Gastrocnemius medialis (tissue), 4 donors: Measurements from ENCODE around the gene ZEB1. TPM values are rescaled to one million over a fixed set of nuclear protein-coding genes. Genes with fewer than 3 reads are reported as not detected.
A peak's percentile ranks its signal among the peaks of the same experiment; 100 is the strongest.

Experiments used
- ATAC-seq, 2 donors: fragments of 150-250 bp; one replicate each; pipeline ENCODE4 v1.9.1; 2016
- DNase-seq, 2 donors: peaks; one replicate each; pipeline ENCODE4 v3.0.0-alpha.2; 2019
- H3K27ac ChIP-seq, 4 donors: fragments of 200-600 bp; sonication (generic); 1 replicate in 1 of 4; 2 replicates in 3 of 4; pipeline ENCODE4 v1.5.1; 2016 to 2018; ENCODE audit warnings: mild to moderate bottlenecking in 2 of 4, moderate library complexity in 1 of 4
- H3K27me3 ChIP-seq, 3 donors: fragments of 200-600 bp; sonication (generic) in 2 of 3; 1 replicate in 1 of 3; 2 replicates in 2 of 3; pipeline versions ENCODE4 v1.5.1 to v1.6.0; 2016 to 2019; ENCODE audit warnings: mild to moderate bottlenecking in 1 of 3, moderate library complexity in 1 of 3
- H3K36me3 ChIP-seq, 2 donors: fragments of 200-600 bp; sonication (generic) in 1 of 2; one replicate each; pipeline ENCODE4 v1.5.1; 2017 to 2018
- H3K4me1 ChIP-seq, 2 donors: fragments of 200-600 bp; sonication (generic) in 1 of 2; one replicate each; pipeline ENCODE4 v1.5.1; 2016 to 2017; ENCODE audit warnings: mild to moderate bottlenecking in 2 of 2
- H3K4me3 ChIP-seq, 4 donors: fragments of 200-600 bp; sonication (generic) in 3 of 4; 1 replicate in 1 of 4; 2 replicates in 3 of 4; pipeline ENCODE4 v1.5.1; 2016 to 2019; ENCODE audit warnings: mild to moderate bottlenecking in 2 of 4
- H3K9me3 ChIP-seq, 3 donors: fragments of 200-600 bp; sonication (generic) in 2 of 3; 1 replicate in 1 of 3; 2 replicates in 2 of 3; pipeline ENCODE4 v1.5.1; 2016 to 2019
- CTCF ChIP-seq, 5 experiments: fragments of 450-650 bp in 3 of 5; fragments of 200-600 bp in 2 of 5; sonication (generic) in 2 of 5; IDR thresholded peaks in 4 of 5; conservative IDR thresholded peaks in 1 of 5; 1 replicate in 4 of 5; 2 replicates in 1 of 5; pipeline ENCODE4 v1.5.1; 2016 to 2019; ENCODE audit warnings: antibody characterized with exemption in 5 of 5, mild to moderate bottlenecking in 3 of 5, moderate library complexity in 3 of 5
- POLR2A ChIP-seq, 2 donors: fragments of 450-650 bp; IDR thresholded peaks; one replicate each; pipeline ENCODE4 v1.6.1; 2017; ENCODE audit warnings: antibody characterized with exemption in 2 of 2, mild to moderate bottlenecking in 2 of 2, moderate library complexity in 2 of 2
- in situ Hi-C, 4 donors: fragments of 200-750 bp; cut with MboI; loops; one replicate each; pipeline versions ENCODE4 v1.15.0 to v1.8.0; 2017; ENCODE audit warnings: low sequenced_read_pairs in 4 of 4
- intact Hi-C: fragments of 100-400 bp; cut with DNase I; formaldehyde crosslinking; loops from one replicate; pipeline ENCODE4 v1.15.1; 2023; ENCODE audit warnings: low total_unique reads
- total RNA-seq, 4 donors: library from RNA; depleted of rRNA; stranded (reverse); fragments of >200 nt; gene quantifications; one replicate each; pipeline versions ENCODE4 v1.1.0 to v1.2.3, GENCODE V29; 2016

ZEB1 gene
- total RNA-seq, 4 donors from 2014 or later: 67.4 to 175 (median 137) TPM

- intact Hi-C loops (no loop called here), in situ Hi-C loops (no loop called here)
- Histone ChIP-seq H3K4me1 (no peaks in the 10 kb centered on the region), H3K27ac (no peak overlapping the region), H3K9me3 (peaks cover 0 to 14% (median 8%) of the 10 kb centered on the region in 3 donors), H3K36me3 (peaks cover 0 to 47% of the 10 kb centered on the region in 2 donors), H3K4me3 (no peak overlapping the region), H3K27me3 (no peaks in the 10 kb centered on the region)
- ATAC-seq (no peak), DNase-seq (no peak)
- no peak for TF ChIP-seq CTCF (IDR thresholded peaks at IDR 0.05 in 4 of 5, conservative IDR thresholded peaks at IDR 0.05 in 1 of 5)
- no peak for TF ChIP-seq POLR2A (IDR thresholded peaks at IDR 0.05)
Measured at GRCh38 chr10:31508882-31509281, 189.9 kb downstream of the ZEB1 start.

- intact Hi-C loops: no loop called here
- peaks cover 3 to 7% of the 10 kb centered on the region in 2 donors for H3K4me1 ChIP-seq
- no peak for DNase-seq
- in situ Hi-C loops: no loop called here
- H3K27ac ChIP-seq: no peak overlapping the region
- TF ChIP-seq POLR2A (IDR thresholded peaks at IDR 0.05): no peak
- TF ChIP-seq CTCF (IDR thresholded peaks at IDR 0.05 in 4 of 5, conservative IDR thresholded peaks at IDR 0.05 in 1 of 5): no peak
- ATAC-seq: no peak
- peaks cover 0 to 14% (median 8%) of the 10 kb centered on the region in 3 donors for H3K9me3 ChIP-seq
- no peaks in the 10 kb centered on the region for H3K27me3 ChIP-seq
- H3K36me3 ChIP-seq: peaks cover 0 to 47% of the 10 kb centered on the region in 2 donors
- H3K4me3 ChIP-seq: no peak overlapping the region
Measured at GRCh38 chr10:31509989-31510388, 191.0 kb downstream of the ZEB1 start.

- DNase-seq: no peak
- H3K4me1 ChIP-seq: peaks cover 14 to 21% of the 10 kb centered on the region in 2 donors
- TF ChIP-seq POLR2A (IDR thresholded peaks at IDR 0.05): no peak
- no peak overlapping the region for H3K4me3 ChIP-seq
- peak overlapping the region in 1 of 4 donors; percentile 26 for H3K27ac ChIP-seq
- no peaks in the 10 kb centered on the region for H3K27me3 ChIP-seq
- in situ Hi-C loops (no loop called here), intact Hi-C loops (no loop called here)
- H3K36me3 ChIP-seq: peaks cover 0 to 40% of the 10 kb centered on the region in 2 donors
- ATAC-seq: peak in 1 of 2 donors; percentile 33
- no peaks in the 10 kb centered on the region for H3K9me3 ChIP-seq
Measured at GRCh38 chr10:31515116-31515515, 196.1 kb downstream of the ZEB1 start.

GRCh38 chr10:31515819-31516402 lies 196.9 kb downstream of the ZEB1 start:
- no peak overlapping the region for H3K4me3 ChIP-seq
- no peaks in the 10 kb centered on the region for H3K9me3 ChIP-seq
- intact Hi-C loops (no loop called here), in situ Hi-C loops (no loop called here)
- no peaks in the 10 kb centered on the region for H3K27me3 ChIP-seq
- no peak for DNase-seq
- ATAC-seq: no peak
- H3K27ac ChIP-seq: peak overlapping the region in 2 of 4 donors; percentile 4 to 26
- H3K36me3 ChIP-seq: peaks cover 0 to 41% of the 10 kb centered on the region in 2 donors
- peaks cover 14 to 21% of the 10 kb centered on the region in 2 donors for H3K4me1 ChIP-seq
- TF ChIP-seq POLR2A (IDR thresholded peaks at IDR 0.05) (no peak), CTCF (IDR thresholded peaks at IDR 0.05 in 4 of 5, conservative IDR thresholded peaks at IDR 0.05 in 1 of 5) (no peak)

- Histone ChIP-seq H3K27ac (no peak overlapping the region), H3K4me1 (peaks cover 9 to 13% of the 10 kb centered on the region in 2 donors), H3K36me3 (peaks cover 0 to 49% of the 10 kb centered on the region in 2 donors), H3K4me3 (no peak overlapping the region), H3K27me3 (no peaks in the 10 kb centered on the region), H3K9me3 (no peaks in the 10 kb centered on the region)
- in situ Hi-C loops (no loop called here), intact Hi-C loops (no loop called here)
- TF ChIP-seq CTCF (IDR thresholded peaks at IDR 0.05 in 4 of 5, conservative IDR thresholded peaks at IDR 0.05 in 1 of 5): no peak
- TF ChIP-seq POLR2A (IDR thresholded peaks at IDR 0.05): no peak
- DNase-seq: no peak
- ATAC-seq: no peak
Measured at GRCh38 chr10:31520986-31521831, 202.2 kb downstream of the ZEB1 start.
